Central memory CD8-positive, alpha-beta T cell (primary cell): ENCODE results near the gene GATA5.

Source experiments
- ATAC-seq: fragments of 150-1000 bp; cut with Tn5 transposase; replicated peaks from 2 replicates; pipeline ENCODE4 v1.10.0; 2022; ENCODE audit warnings: mild to moderate bottlenecking, moderate FRiP score, moderate number of reproducible peaks; ENCODE audit not compliant: poor library complexity, severe bottlenecking; ENCODE audit errors: extremely low read depth
- DNase-seq, 2 donors: peaks; one replicate each; pipeline ENCODE4 v3.0.0; 2021; ENCODE audit warnings: low spot score in 2 of 2
- H3K27ac Mint-ChIP-seq: one replicate; pipeline ENCODE4 v1.8.0; 2022; ENCODE audit warnings: low read depth, mild to moderate bottlenecking, moderate library complexity, mixed read lengths
- H3K27me3 Mint-ChIP-seq: one replicate; pipeline ENCODE4 v1.8.0; 2022; ENCODE audit warnings: mixed read lengths
- H3K36me3 Mint-ChIP-seq: one replicate; pipeline ENCODE4 v1.8.0; 2022; ENCODE audit warnings: mild to moderate bottlenecking, moderate library complexity, mixed read lengths; ENCODE audit not compliant: insufficient read depth
- H3K4me1 Mint-ChIP-seq: one replicate; pipeline ENCODE4 v1.8.0; 2022; ENCODE audit warnings: mixed read lengths
- H3K4me3 Mint-ChIP-seq: one replicate; pipeline ENCODE4 v1.8.0; 2022; ENCODE audit warnings: mild to moderate bottlenecking, moderate library complexity, mixed read lengths
- H3K9me3 Mint-ChIP-seq: one replicate; pipeline ENCODE4 v1.8.0; 2022; ENCODE audit warnings: mixed read lengths

GATA5 gene

GRCh38 chr20:62501801-62502495, 26.2 kb upstream of the GATA5 start:
- no peak overlapping the region for H3K27ac Mint-ChIP-seq
- H3K4me1 Mint-ChIP-seq = peaks cover 11% of the 10 kb centered on the region
- H3K27me3 Mint-ChIP-seq = no peaks in the 10 kb centered on the region
- H3K9me3 Mint-ChIP-seq = no peaks in the 10 kb centered on the region
- H3K4me3 Mint-ChIP-seq = no peak overlapping the region
- ATAC-seq (peak; percentile 68), DNase-seq (no peak)
- no peaks in the 10 kb centered on the region for H3K36me3 Mint-ChIP-seq

- Mint-ChIP-seq H3K9me3 (no peaks in the 10 kb centered on the region), H3K36me3 (peaks cover 1% of the 10 kb centered on the region), H3K27me3 (no peaks in the 10 kb centered on the region), H3K27ac (peak overlapping the region; percentile 26), H3K4me3 (no peak overlapping the region), H3K4me1 (peaks cover 11% of the 10 kb centered on the region)
- ATAC-seq (peak; percentile 55), DNase-seq (peak; percentile 52 to 73)
Measured at GRCh38 chr20:62500237-62500864, 24.6 kb upstream of the GATA5 start.

DNA sequence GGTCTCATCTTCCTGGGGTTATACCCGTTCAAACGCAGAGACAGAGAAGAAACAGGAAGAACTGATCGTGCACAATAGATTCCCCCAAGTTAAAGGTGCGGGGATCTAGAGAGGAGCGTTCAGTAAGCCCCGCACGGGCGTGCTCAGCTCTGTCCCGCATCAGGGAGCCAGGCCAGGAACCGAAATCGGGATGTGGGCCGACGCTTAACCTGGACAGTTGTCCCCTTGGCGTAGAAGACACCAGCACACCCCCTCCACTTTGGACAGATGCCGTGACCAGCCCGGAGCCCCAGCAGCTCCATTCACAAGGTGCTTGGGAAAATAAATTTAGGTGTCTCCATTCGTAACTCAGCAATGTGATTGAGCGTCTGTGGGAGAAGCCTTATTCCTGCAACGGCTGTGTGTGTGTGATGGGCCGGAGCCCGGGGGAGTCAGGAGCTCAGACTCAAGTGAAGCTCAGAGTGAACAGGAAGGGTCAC, 24.0 kb upstream of the GATA5 start:
- DNase-seq = no peak

DNA sequence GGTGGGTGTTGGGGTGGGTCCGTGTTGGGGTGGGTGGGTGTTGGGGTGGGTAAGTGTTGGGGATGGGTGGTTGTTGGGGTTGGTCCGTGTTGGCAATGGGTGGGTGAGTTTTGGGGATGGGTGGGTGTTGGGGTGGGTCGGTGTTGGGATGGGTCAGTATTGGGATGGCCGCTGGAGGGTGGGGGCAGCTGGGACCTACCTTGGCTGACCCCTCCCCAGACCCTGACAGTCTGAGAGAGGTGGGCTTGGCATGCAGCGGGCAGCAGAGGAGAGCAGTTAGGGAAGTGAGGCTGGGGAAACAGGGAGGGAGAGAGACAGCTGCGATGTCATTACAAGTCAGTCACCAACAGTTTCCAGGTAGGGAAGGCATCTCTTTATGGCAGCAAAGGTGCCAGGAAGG, 23.1 kb upstream of the GATA5 start:
- Mint-ChIP-seq H3K27me3 (no peaks in the 10 kb centered on the region), H3K4me3 (no peak overlapping the region), H3K27ac (no peak overlapping the region), H3K9me3 (no peaks in the 10 kb centered on the region), H3K4me1 (peaks cover 11% of the 10 kb centered on the region), H3K36me3 (peaks cover 1% of the 10 kb centered on the region)
- no peak for ATAC-seq
- no peak for DNase-seq

More for the DNA sequence above, 24.0 kb upstream of the GATA5 start:
- Mint-ChIP-seq H3K36me3 (peaks cover 1% of the 10 kb centered on the region), H3K4me1 (peaks cover 11% of the 10 kb centered on the region), H3K27ac (no peak overlapping the region), H3K27me3 (no peaks in the 10 kb centered on the region), H3K4me3 (no peak overlapping the region), H3K9me3 (no peaks in the 10 kb centered on the region)
- ATAC-seq = no peak

- H3K27me3 Mint-ChIP-seq = peaks cover 11% of the 10 kb centered on the region
- H3K27ac Mint-ChIP-seq = no peak overlapping the region
- H3K9me3 Mint-ChIP-seq = no peaks in the 10 kb centered on the region
- DNase-seq = no peak
- ATAC-seq = no peak
- peaks cover 11% of the 10 kb centered on the region for H3K4me1 Mint-ChIP-seq
- H3K36me3 Mint-ChIP-seq = peaks cover 1% of the 10 kb centered on the region
- H3K4me3 Mint-ChIP-seq = no peak overlapping the region
Measured at GRCh38 chr20:62496568-62497218, 20.9 kb upstream of the GATA5 start.

- ATAC-seq = no peak
Measured at GRCh38 chr20:62495749-62496567, 20.2 kb upstream of the GATA5 start.

DNA sequence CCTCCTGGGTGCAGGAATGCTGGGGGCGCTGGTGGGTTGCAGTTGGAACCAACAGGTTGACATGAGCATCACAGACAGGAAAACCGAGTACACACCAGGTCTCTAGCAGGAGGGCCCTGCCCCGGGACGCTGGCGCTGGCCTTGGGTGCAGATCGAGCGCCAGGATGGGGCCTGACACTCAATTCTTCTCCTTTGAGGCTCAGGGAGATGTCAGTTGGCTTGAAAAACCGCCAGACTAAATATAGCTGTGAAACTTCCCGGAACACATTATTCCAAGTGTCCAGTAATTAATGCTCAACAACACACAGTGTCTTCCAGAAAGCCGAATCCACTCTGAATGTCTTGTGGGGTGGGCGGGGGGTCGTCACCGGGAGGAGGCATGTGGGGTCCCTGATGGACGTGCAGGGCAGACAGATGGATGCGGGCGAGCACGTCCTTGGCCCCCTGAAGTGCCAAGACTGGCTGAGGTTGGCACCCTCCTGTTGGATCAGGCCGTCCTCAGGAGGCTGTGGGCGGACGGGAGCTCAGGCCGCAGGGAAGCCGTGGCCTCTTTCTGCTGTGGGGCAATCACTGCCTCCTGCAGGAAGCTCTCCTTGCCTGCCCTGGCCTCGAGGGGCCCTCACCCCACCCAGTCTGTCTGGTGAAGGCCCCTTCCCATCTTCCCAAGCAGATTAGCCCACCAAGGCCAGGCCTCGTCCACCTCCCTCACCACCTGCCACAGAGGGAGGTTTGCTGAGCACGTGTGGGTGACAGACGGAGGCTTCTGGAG, 19.4 kb upstream of the GATA5 start:
- DNase-seq (no peak), ATAC-seq (no peak)
- Mint-ChIP-seq H3K36me3 (peaks cover 1% of the 10 kb centered on the region), H3K27ac (no peak overlapping the region), H3K9me3 (no peaks in the 10 kb centered on the region), H3K27me3 (peaks cover 27% of the 10 kb centered on the region), H3K4me1 (peaks cover 5% of the 10 kb centered on the region), H3K4me3 (no peak overlapping the region)

More at GRCh38 chr20:62495749-62496567, 20.2 kb upstream of the GATA5 start:
- peaks cover 11% of the 10 kb centered on the region for H3K4me1 Mint-ChIP-seq
- H3K27ac Mint-ChIP-seq = no peak overlapping the region
- H3K36me3 Mint-ChIP-seq = peaks cover 1% of the 10 kb centered on the region
- H3K27me3 Mint-ChIP-seq = peaks cover 19% of the 10 kb centered on the region
- no peaks in the 10 kb centered on the region for H3K9me3 Mint-ChIP-seq
- no peak for DNase-seq
- H3K4me3 Mint-ChIP-seq = no peak overlapping the region

DNA sequence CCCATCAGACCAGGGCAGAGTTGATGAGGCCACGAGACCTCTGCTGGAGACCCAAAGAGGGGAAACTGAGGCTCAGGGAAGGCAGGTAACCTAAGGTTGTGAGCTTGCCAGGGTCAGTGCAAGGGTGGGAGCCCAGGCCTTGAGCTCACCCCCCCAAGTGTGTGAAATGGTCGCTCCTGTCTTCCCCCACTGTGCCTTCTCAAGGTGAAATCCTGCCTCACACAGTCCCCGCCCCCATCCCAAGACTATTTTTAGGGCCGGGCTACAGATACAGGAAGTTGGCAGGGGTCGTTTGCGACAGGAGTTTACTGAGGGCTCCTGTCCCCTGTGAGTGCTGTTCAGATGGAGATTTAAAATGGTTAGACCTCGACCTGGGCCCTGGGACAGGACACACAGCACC, 18.7 kb upstream of the GATA5 start:
- DNase-seq (no peak), ATAC-seq (no peak)
- Mint-ChIP-seq H3K27ac (no peak overlapping the region), H3K27me3 (peaks cover 31% of the 10 kb centered on the region), H3K36me3 (peaks cover 1% of the 10 kb centered on the region), H3K9me3 (no peaks in the 10 kb centered on the region), H3K4me3 (no peak overlapping the region), H3K4me1 (peaks cover 4% of the 10 kb centered on the region)

- Mint-ChIP-seq H3K27me3 (peaks cover 31% of the 10 kb centered on the region), H3K9me3 (no peaks in the 10 kb centered on the region), H3K4me1 (peaks cover 4% of the 10 kb centered on the region), H3K27ac (no peak overlapping the region), H3K4me3 (no peak overlapping the region), H3K36me3 (peaks cover 1% of the 10 kb centered on the region)
- no peak for DNase-seq
- no peak for ATAC-seq
Measured at GRCh38 chr20:62493886-62494285, 18.1 kb upstream of the GATA5 start.

DNA sequence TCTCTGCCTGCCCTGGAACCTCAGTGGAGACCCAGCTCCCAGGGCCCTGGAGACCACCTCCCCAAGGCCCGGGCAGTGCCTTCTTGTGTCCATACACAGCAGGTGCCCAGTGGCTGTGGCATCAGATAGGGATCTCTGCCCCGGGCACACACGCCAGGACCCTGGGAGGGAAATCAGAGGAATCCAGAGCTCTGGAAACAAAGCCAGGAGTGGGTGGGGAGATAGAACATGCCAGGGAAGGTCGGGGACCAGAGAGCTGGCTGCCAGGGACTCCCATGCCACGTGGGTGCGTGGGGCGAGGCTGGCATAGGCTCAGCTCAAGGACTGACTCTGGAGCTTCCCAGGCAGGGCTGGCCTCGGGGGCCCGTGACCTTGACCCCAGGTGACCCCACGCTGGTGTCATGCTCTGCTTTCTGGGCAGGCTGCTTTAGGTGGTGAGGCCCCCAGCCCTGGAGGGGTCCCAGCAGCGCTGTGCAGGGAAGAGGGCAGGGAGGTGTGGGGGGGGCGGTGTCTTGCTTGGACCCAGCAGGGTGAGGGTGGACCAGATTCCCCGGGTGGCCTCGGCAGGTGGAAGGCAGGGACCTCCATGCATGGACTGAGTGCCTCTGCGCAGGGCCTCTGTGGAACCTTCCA, 17.6 kb upstream of the GATA5 start:
- ATAC-seq = no peak
- no peak for DNase-seq
- Mint-ChIP-seq H3K27me3 (peaks cover 31% of the 10 kb centered on the region), H3K27ac (no peak overlapping the region), H3K36me3 (peaks cover 1% of the 10 kb centered on the region), H3K4me1 (peaks cover 4% of the 10 kb centered on the region), H3K9me3 (no peaks in the 10 kb centered on the region), H3K4me3 (no peak overlapping the region)

- Mint-ChIP-seq H3K27ac (no peak overlapping the region), H3K27me3 (peaks cover 31% of the 10 kb centered on the region), H3K36me3 (peaks cover 1% of the 10 kb centered on the region), H3K9me3 (no peaks in the 10 kb centered on the region), H3K4me3 (no peak overlapping the region), H3K4me1 (peaks cover 4% of the 10 kb centered on the region)
- no peak for DNase-seq
- no peak for ATAC-seq
Measured at GRCh38 chr20:62492711-62493110, 16.9 kb upstream of the GATA5 start.
